Neural cell (in vitro differentiated cells): ENCODE data around the gene THRB. TPM values are rescaled to one million over a fixed set of nuclear protein-coding genes. Genes with fewer than 3 reads are reported as not detected.

Experiments used
- H2AFZ ChIP-seq: fragments of 200-600, 300-800 bp; sonication (generic), shearing (Covaris generic); 2 replicates; pipeline ENCODE4 v1.6.0; 2014; ENCODE audit warnings: low read depth, mild to moderate bottlenecking, antibody characterized with exemption, low read length, moderate library complexity
- H3F3A ChIP-seq: fragments of 200-600 bp; shearing (Covaris generic); 2 replicates; pipeline ENCODE4 v1.6.1; 2016; ENCODE audit warnings: mild to moderate bottlenecking, moderate library complexity, mixed read lengths, antibody characterized with exemption, low read length; ENCODE audit not compliant: insufficient read depth, poor library complexity, severe bottlenecking
- H3K27ac ChIP-seq: fragments of 200-600, 300-800 bp; sonication (generic), shearing (Covaris generic); 2 replicates; pipeline ENCODE4 v1.5.1; 2014; ENCODE audit warnings: mild to moderate bottlenecking, low read length, moderate library complexity
- H3K27me3 ChIP-seq: fragments of 300-800, 200-600 bp; sonication (generic), shearing (Covaris generic); 2 replicates; pipeline ENCODE4 v1.6.0; 2014; ENCODE audit warnings: mild to moderate bottlenecking, low read depth, low read length, moderate library complexity; ENCODE audit not compliant: insufficient read depth
- H3K36me3 ChIP-seq: fragments of 300-800, 200-600 bp; sonication (generic), shearing (Covaris generic); 2 replicates; pipeline ENCODE4 v1.5.1; 2014; ENCODE audit warnings: mild to moderate bottlenecking, antibody characterized with exemption, low read length, moderate library complexity; ENCODE audit not compliant: insufficient read depth
- H3K4me2 ChIP-seq: fragments of 300-800, 200-600 bp; sonication (generic), shearing (Covaris generic); 2 replicates; pipeline ENCODE4 v1.6.0; 2014; ENCODE audit warnings: mild to moderate bottlenecking, low read length
- H3K4me3 ChIP-seq: fragments of 300-800, 200-600 bp; sonication (generic), shearing (Covaris generic); 2 replicates; pipeline ENCODE4 v1.5.1; 2014; ENCODE audit warnings: mild to moderate bottlenecking, low read length, moderate library complexity
- H3K79me2 ChIP-seq: fragments of 200-600 bp; shearing (Covaris generic); replicated peaks from 2 replicates; pipeline ENCODE4 v1.6.0; 2014; ENCODE audit warnings: mild to moderate bottlenecking, low read length, moderate library complexity; ENCODE audit not compliant: insufficient read depth
- H3K9ac ChIP-seq: fragments of 300-800, 200-600 bp; sonication (generic), shearing (Covaris generic); 2 replicates; pipeline ENCODE4 v1.6.1; 2016; ENCODE audit warnings: mild to moderate bottlenecking, low read length, mixed read lengths
- H3K9me2 ChIP-seq: fragments of 200-600 bp; shearing (Covaris generic); 2 replicates; pipeline ENCODE4 v1.6.1; 2016; ENCODE audit warnings: mild to moderate bottlenecking, low read length, mixed read lengths; ENCODE audit not compliant: insufficient read depth
- H3K9me3 ChIP-seq: fragments of 200-600, 300-800 bp; sonication (generic), shearing (Covaris generic); 2 replicates; pipeline ENCODE4 v1.6.1; 2016; ENCODE audit warnings: mild to moderate bottlenecking, mixed run types, low read length, moderate library complexity, mixed read lengths
- H4K20me1 ChIP-seq: fragments of 200-600 bp; shearing (Covaris generic); 2 replicates; pipeline ENCODE4 v1.6.1; 2016; ENCODE audit warnings: mild to moderate bottlenecking, mixed run types; ENCODE audit not compliant: insufficient read depth
- EP300 ChIP-seq: fragments of 450-650 bp; conservative IDR thresholded peaks from 2 replicates; pipeline ENCODE4 v1.6.1; 2014; ENCODE audit warnings: antibody characterized with exemption, mild to moderate bottlenecking, moderate library complexity; ENCODE audit not compliant: poor library complexity, severe bottlenecking
- EZH2 ChIP-seq: fragments of 200-600, 300-800 bp; shearing (Covaris generic), sonication (generic); IDR thresholded peaks from 2 replicates; pipeline ENCODE4 v1.6.1; 2014; ENCODE audit warnings: antibody characterized with exemption, low read length, borderline replicate concordance, mild to moderate bottlenecking; ENCODE audit not compliant: insufficient read depth, poor library complexity, severe bottlenecking
- MXI1 ChIP-seq: fragments of 450-650 bp; conservative IDR thresholded peaks from 2 replicates; pipeline ENCODE4 v1.6.1; 2014; ENCODE audit warnings: antibody characterized with exemption, mild to moderate bottlenecking; ENCODE audit not compliant: poor library complexity, severe bottlenecking
- POLR2AphosphoS5 ChIP-seq: IDR thresholded peaks from 2 replicates; pipeline ENCODE4 v1.6.1; 2012
- RAD21 ChIP-seq: fragments of 450-650 bp; conservative IDR thresholded peaks from 2 replicates; pipeline ENCODE4 v1.6.1; 2014; ENCODE audit warnings: antibody characterized with exemption, mild to moderate bottlenecking, moderate library complexity
- SMC3 ChIP-seq: fragments of 450-650 bp; conservative IDR thresholded peaks from 2 replicates; pipeline ENCODE4 v1.6.1; 2014; ENCODE audit warnings: antibody characterized with exemption, mild to moderate bottlenecking, moderate library complexity; ENCODE audit not compliant: poor library complexity
- TAF1 ChIP-seq: IDR thresholded peaks from 2 replicates; pipeline ENCODE4 v1.6.1; 2012; ENCODE audit warnings: low read depth
- polyA plus RNA-seq: library from polyadenylated mRNA; depleted of rRNA; stranded (reverse); fragments of >200 nt; gene quantifications from 2 replicates; pipeline ENCODE4 v1.2.3, GENCODE V29; 2014
- TF ChIP-seq, protein P1 (sequence below): IDR thresholded peaks from 2 replicates; pipeline ENCODE4 v1.6.1; 2012; ENCODE audit warnings: borderline replicate concordance
- TF ChIP-seq, protein P2 (sequence below): fragments of 450-650 bp; IDR thresholded peaks from 2 replicates; pipeline ENCODE4 v1.5.1; 2014; ENCODE audit warnings: antibody characterized with exemption, mild to moderate bottlenecking, moderate library complexity; ENCODE audit not compliant: poor library complexity, severe bottlenecking

THRB gene
- polyA plus RNA-seq, 1 donor from 2014 or later = 1.7 TPM

DNA sequence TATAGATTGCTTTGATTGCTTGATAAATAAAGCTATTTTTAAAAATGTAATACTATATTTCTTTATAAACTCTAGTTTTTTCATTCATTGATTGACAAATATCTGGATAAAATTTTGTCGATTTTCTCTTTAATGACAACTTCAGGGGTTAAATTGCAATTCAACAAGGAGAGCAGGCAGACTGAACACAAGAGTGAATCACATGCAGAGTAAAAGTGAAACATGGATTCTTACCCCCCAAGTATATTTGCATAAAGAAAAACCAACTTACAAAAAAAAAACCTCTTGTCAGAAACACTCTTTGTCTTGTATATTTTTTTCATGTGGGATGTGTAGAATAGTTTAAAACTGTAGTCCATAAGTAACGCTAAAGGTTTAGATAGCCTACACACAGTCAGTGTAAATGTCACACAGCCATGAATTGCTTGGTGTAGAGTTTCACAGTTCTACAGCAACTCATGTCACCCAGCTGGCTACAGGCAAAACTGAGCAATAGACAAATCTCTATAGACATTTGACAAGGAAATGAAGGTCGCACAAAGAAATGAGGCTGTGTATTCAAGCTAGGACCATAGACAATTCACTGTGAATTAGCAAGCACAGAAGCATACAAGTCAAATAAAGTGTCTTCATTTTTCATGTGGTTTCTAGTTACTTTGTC lies 141.6 kb downstream of the THRB start:
- Histone ChIP-seq H3K79me2 (no peaks in the 10 kb centered on the region), H3K27me3 (no peaks in the 10 kb centered on the region), H3K36me3 (no peaks in the 10 kb centered on the region), H3K27ac (no peak overlapping the region), H3K9me3 (no peaks in the 10 kb centered on the region), H3F3A (no peaks in the 10 kb centered on the region), H4K20me1 (no peaks in the 10 kb centered on the region), H3K4me3 (no peak overlapping the region), H2AFZ (no peak overlapping the region), H3K4me2 (no peak overlapping the region), H3K9me2 (no peaks in the 10 kb centered on the region), H3K9ac (no peak overlapping the region)
- no peak for TF ChIP-seq EZH2
- no peak for TF ChIP-seq EP300
- TF ChIP-seq POLR2AphosphoS5 = no peak
- TF ChIP-seq, protein P1, sequence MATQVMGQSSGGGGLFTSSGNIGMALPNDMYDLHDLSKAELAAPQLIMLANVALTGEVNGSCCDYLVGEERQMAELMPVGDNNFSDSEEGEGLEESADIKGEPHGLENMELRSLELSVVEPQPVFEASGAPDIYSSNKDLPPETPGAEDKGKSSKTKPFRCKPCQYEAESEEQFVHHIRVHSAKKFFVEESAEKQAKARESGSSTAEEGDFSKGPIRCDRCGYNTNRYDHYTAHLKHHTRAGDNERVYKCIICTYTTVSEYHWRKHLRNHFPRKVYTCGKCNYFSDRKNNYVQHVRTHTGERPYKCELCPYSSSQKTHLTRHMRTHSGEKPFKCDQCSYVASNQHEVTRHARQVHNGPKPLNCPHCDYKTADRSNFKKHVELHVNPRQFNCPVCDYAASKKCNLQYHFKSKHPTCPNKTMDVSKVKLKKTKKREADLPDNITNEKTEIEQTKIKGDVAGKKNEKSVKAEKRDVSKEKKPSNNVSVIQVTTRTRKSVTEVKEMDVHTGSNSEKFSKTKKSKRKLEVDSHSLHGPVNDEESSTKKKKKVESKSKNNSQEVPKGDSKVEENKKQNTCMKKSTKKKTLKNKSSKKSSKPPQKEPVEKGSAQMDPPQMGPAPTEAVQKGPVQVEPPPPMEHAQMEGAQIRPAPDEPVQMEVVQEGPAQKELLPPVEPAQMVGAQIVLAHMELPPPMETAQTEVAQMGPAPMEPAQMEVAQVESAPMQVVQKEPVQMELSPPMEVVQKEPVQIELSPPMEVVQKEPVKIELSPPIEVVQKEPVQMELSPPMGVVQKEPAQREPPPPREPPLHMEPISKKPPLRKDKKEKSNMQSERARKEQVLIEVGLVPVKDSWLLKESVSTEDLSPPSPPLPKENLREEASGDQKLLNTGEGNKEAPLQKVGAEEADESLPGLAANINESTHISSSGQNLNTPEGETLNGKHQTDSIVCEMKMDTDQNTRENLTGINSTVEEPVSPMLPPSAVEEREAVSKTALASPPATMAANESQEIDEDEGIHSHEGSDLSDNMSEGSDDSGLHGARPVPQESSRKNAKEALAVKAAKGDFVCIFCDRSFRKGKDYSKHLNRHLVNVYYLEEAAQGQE = no peak
- no peak for TF ChIP-seq MXI1
- TF ChIP-seq, protein P2, sequence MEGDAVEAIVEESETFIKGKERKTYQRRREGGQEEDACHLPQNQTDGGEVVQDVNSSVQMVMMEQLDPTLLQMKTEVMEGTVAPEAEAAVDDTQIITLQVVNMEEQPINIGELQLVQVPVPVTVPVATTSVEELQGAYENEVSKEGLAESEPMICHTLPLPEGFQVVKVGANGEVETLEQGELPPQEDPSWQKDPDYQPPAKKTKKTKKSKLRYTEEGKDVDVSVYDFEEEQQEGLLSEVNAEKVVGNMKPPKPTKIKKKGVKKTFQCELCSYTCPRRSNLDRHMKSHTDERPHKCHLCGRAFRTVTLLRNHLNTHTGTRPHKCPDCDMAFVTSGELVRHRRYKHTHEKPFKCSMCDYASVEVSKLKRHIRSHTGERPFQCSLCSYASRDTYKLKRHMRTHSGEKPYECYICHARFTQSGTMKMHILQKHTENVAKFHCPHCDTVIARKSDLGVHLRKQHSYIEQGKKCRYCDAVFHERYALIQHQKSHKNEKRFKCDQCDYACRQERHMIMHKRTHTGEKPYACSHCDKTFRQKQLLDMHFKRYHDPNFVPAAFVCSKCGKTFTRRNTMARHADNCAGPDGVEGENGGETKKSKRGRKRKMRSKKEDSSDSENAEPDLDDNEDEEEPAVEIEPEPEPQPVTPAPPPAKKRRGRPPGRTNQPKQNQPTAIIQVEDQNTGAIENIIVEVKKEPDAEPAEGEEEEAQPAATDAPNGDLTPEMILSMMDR = no peak
- TF ChIP-seq TAF1 = no peak
- TF ChIP-seq SMC3 = no peak
- no peak for TF ChIP-seq RAD21

DNA sequence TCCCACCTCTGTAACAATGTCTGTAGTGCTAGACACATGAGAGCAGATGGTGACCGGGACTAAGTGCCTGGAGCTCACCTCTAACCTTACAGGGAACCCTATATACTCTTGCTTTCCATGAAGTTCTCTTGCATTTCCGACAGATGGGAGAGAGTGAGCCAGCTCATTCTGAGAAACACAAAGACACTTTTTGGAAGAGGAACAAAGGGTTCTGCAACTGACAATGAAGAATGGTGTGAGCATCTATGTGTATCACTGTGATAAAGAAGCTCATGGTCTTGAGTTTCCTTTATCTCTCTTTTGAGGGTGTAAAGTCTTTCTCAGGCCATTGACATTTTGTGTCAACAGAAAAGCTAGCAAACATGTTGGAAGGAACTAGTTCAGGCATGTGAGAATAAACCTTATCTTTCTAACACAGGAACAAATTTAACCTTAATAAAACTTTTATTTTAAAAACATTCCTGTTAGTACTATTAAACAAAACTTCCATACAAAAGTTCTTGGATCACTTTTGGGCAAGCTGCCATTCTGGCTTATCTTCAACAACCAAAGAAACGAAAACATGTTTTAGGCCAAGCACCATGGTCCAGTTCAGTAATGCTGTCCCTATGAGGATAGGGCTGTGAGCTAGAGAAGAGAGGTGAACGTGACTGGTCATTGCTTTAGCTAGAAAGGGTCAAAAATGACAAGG lies 142.7 kb downstream of the THRB start:
- no peaks in the 10 kb centered on the region for H3F3A ChIP-seq
- no peaks in the 10 kb centered on the region for H3K79me2 ChIP-seq
- TF ChIP-seq, protein P2 = no peak
- no peak for TF ChIP-seq POLR2AphosphoS5
- H3K9me2 ChIP-seq = no peaks in the 10 kb centered on the region
- H3K4me2 ChIP-seq = no peak overlapping the region
- no peaks in the 10 kb centered on the region for H4K20me1 ChIP-seq
- H3K4me3 ChIP-seq = no peak overlapping the region
- no peak overlapping the region for H3K27ac ChIP-seq
- no peak overlapping the region for H2AFZ ChIP-seq
- H3K27me3 ChIP-seq = no peaks in the 10 kb centered on the region
- no peaks in the 10 kb centered on the region for H3K36me3 ChIP-seq
- H3K9ac ChIP-seq = no peak overlapping the region
- no peaks in the 10 kb centered on the region for H3K9me3 ChIP-seq
